H9 (cell line): ENCODE results near the gene ALKAL2. TPM values are rescaled to one million over a fixed set of nuclear protein-coding genes. Genes with fewer than 3 reads are reported as not detected.

Experiments
- DNase-seq: peaks from one replicate; pipeline ENCODE4 v3.0.0-alpha.2; 2017
- H2AFZ ChIP-seq: one replicate; pipeline ENCODE4 v1.6.1; 2013; ENCODE audit warnings: mild to moderate bottlenecking, low read length, control low read depth, moderate library complexity
- H2AK5ac ChIP-seq: 2 replicates; pipeline ENCODE4 v1.6.1; 2013; ENCODE audit warnings: low read length, control low read depth, mixed read lengths; ENCODE audit not compliant: insufficient read length
- H2BK120ac ChIP-seq: one replicate; pipeline ENCODE4 v1.6.1; 2013; ENCODE audit warnings: low read depth, mild to moderate bottlenecking, low read length, control low read depth, inconsistent platforms; ENCODE audit not compliant: poor library complexity, severe bottlenecking
- H2BK12ac ChIP-seq: 2 replicates; pipeline ENCODE4 v1.6.1; 2013; ENCODE audit warnings: low read length, control low read depth, mixed read lengths, low read depth; ENCODE audit not compliant: insufficient read length
- H2BK15ac ChIP-seq: 2 replicates; pipeline ENCODE4 v1.6.1; 2013; ENCODE audit warnings: low read depth, low read length, control low read depth
- H2BK20ac ChIP-seq: one replicate; pipeline ENCODE4 v1.6.1; 2013; ENCODE audit warnings: low read depth, mild to moderate bottlenecking, low read length, control low read depth, inconsistent platforms; ENCODE audit not compliant: poor library complexity, severe bottlenecking
- H2BK5ac ChIP-seq: 2 replicates; pipeline ENCODE4 v1.6.1; 2013; ENCODE audit warnings: low read length, control low read depth, mixed read lengths; ENCODE audit not compliant: insufficient read length
- H3K14ac ChIP-seq: 2 replicates; pipeline ENCODE4 v1.6.1; 2013; ENCODE audit warnings: low read length, control low read depth; ENCODE audit not compliant: insufficient read depth
- H3K18ac ChIP-seq: 2 replicates; pipeline ENCODE4 v1.6.1; 2013; ENCODE audit warnings: low read depth, mild to moderate bottlenecking, mixed read lengths, low read length, control low read depth; ENCODE audit not compliant: insufficient read length
- H3K23ac ChIP-seq: 2 replicates; pipeline ENCODE4 v1.6.1; 2013; ENCODE audit warnings: low read length, control low read depth, mixed read lengths, low read depth; ENCODE audit not compliant: insufficient read length
- H3K23me2 ChIP-seq: 2 replicates; pipeline ENCODE4 v1.6.1; 2013; ENCODE audit warnings: low read depth, mild to moderate bottlenecking, mixed read lengths, low read length, control low read depth; ENCODE audit not compliant: insufficient read length, poor library complexity, severe bottlenecking
- H3K27ac ChIP-seq: 2 replicates; pipeline ENCODE4 v1.5.1; 2013; ENCODE audit warnings: low read length, control low read depth, mixed read lengths, low read depth; ENCODE audit not compliant: insufficient read length
- H3K27me3 ChIP-seq: 2 replicates; pipeline ENCODE4 v1.6.1; 2013; ENCODE audit warnings: low read length, control low read depth, inconsistent platforms; ENCODE audit not compliant: insufficient read depth
- H3K4ac ChIP-seq: 2 replicates; pipeline ENCODE4 v1.6.1; 2013; ENCODE audit warnings: low read depth, mild to moderate bottlenecking, control low read depth, inconsistent platforms, low read length, moderate library complexity
- H3K4me1 ChIP-seq: 2 replicates; pipeline ENCODE4 v1.6.1; 2013; ENCODE audit warnings: low read length, control low read depth, inconsistent platforms; ENCODE audit not compliant: insufficient read depth
- H3K4me2 ChIP-seq: 2 replicates; pipeline ENCODE4 v1.6.1; 2013; ENCODE audit warnings: low read length, control low read depth, mixed read lengths; ENCODE audit not compliant: insufficient read length, insufficient read depth
- H3K56ac ChIP-seq: 2 replicates; pipeline ENCODE4 v1.6.1; 2013; ENCODE audit warnings: low read depth, mild to moderate bottlenecking, mixed read lengths, low read length, control low read depth; ENCODE audit not compliant: insufficient read length
- H3K79me1 ChIP-seq: 2 replicates; pipeline ENCODE4 v1.6.1; 2013; ENCODE audit warnings: low read depth, mild to moderate bottlenecking, moderate library complexity, low read length, control low read depth, inconsistent platforms; ENCODE audit not compliant: insufficient read depth, poor library complexity, severe bottlenecking
- H3K79me2 ChIP-seq: 2 replicates; pipeline ENCODE4 v1.6.1; 2013; ENCODE audit warnings: low read length, control low read depth, inconsistent platforms; ENCODE audit not compliant: insufficient read depth
- H3K9ac ChIP-seq: 2 replicates; pipeline ENCODE4 v1.6.1; 2013; ENCODE audit warnings: low read length, control low read depth, mixed read lengths; ENCODE audit not compliant: insufficient read length; ENCODE audit errors: extremely low read depth
- H3K9me3 ChIP-seq: one replicate; pipeline ENCODE4 v1.6.1; 2013; ENCODE audit warnings: low read depth, low read length, inconsistent platforms; ENCODE audit not compliant: control insufficient read depth
- H3T11ph ChIP-seq: one replicate; pipeline ENCODE4 v1.6.1; 2013; ENCODE audit warnings: mild to moderate bottlenecking, low read length, control low read depth, inconsistent platforms
- H4K20me1 ChIP-seq: one replicate; pipeline ENCODE4 v1.6.1; 2013; ENCODE audit not compliant: control insufficient read depth, insufficient read length, insufficient read depth
- H4K5ac ChIP-seq: 2 replicates; pipeline ENCODE4 v1.6.1; 2013; ENCODE audit warnings: low read depth, mild to moderate bottlenecking, mixed read lengths, low read length, control low read depth; ENCODE audit not compliant: insufficient read length
- H4K8ac ChIP-seq: replicated peaks from 2 replicates; pipeline ENCODE4 v1.6.1; 2013; ENCODE audit warnings: low read length, control low read depth, mixed read lengths, low read depth; ENCODE audit not compliant: insufficient read length
- H4K91ac ChIP-seq: 2 replicates; pipeline ENCODE4 v1.6.1; 2013; ENCODE audit warnings: low read depth, mild to moderate bottlenecking, moderate library complexity, mixed read lengths, low read length, control low read depth; ENCODE audit not compliant: insufficient read length
- H3K27ac Mint-ChIP-seq, 3 experiments: 2 replicates in 2 of 3; 3 replicates in 1 of 3; pipeline ENCODE4 v1.8.0; 2020 to 2021; ENCODE audit warnings: mixed read lengths in 3 of 3, mild to moderate bottlenecking in 1 of 3, moderate library complexity in 1 of 3
- H3K27me3 Mint-ChIP-seq: 2 replicates; pipeline ENCODE4 v1.8.0; 2021; ENCODE audit warnings: low read depth, mild to moderate bottlenecking, moderate library complexity, mixed read lengths
- H3K36me3 Mint-ChIP-seq, 3 experiments: 2 replicates in 2 of 3; 3 replicates in 1 of 3; pipeline ENCODE4 v1.8.0; 2020 to 2021; ENCODE audit warnings: low read depth in 3 of 3, mixed read lengths in 3 of 3; ENCODE audit not compliant: insufficient read depth in 1 of 3
- H3K4me1 Mint-ChIP-seq, 2 experiments: 2 replicates each; pipeline ENCODE4 v1.8.0; 2020; ENCODE audit warnings: mixed read lengths in 2 of 2
- H3K4me3 Mint-ChIP-seq, 2 experiments: 2 replicates in 1 of 2; 3 replicates in 1 of 2; pipeline ENCODE4 v1.8.0; 2020 to 2021; ENCODE audit warnings: mild to moderate bottlenecking in 2 of 2, mixed read lengths in 2 of 2, moderate library complexity in 1 of 2
- H3K9me3 Mint-ChIP-seq, 2 experiments: 2 replicates in 1 of 2; 3 replicates in 1 of 2; pipeline ENCODE4 v1.8.0; 2020; ENCODE audit warnings: mild to moderate bottlenecking in 2 of 2, mixed read lengths in 2 of 2, moderate library complexity in 1 of 2
- CTCF ChIP-seq: fragments of 200-600 bp; sonication (generic); conservative IDR thresholded peaks from 3 replicates; pipeline ENCODE4 v1.8.0; 2021; ENCODE audit warnings: antibody characterized with exemption, mild to moderate bottlenecking
- WGBS: extraction: QIAGEN DNeasy Blood & Tissue Kit; methylation state at CpG from one replicate; pipeline ENCODE4 v1.1.7; 2013; ENCODE audit warnings: missing lambda C conversion rate, low lambda C conversion rate, mixed read lengths; ENCODE audit not compliant: insufficient read length; ENCODE audit errors: extremely low coverage; 5-methylcytosine and 5-hydroxymethylcytosine counted together
- total RNA-seq: library from RNA; stranded (reverse); gene quantifications from 2 replicates; pipeline ENCODE4 v1.2.1, GENCODE V29; 2021

The ALKAL2 gene
- total RNA-seq, 1 experiment from 2014 or later, result 0.48 TPM

- no peak overlapping the region for H3K4ac ChIP-seq
- H3K4me1 Mint-ChIP-seq, result peaks cover 3 to 13% of the 10 kb centered on the region in 2 experiments
- no peak overlapping the region for H3T11ph ChIP-seq
- no peak overlapping the region for H2BK12ac ChIP-seq
- H2BK15ac ChIP-seq, result no peak overlapping the region
- no peak overlapping the region for H4K8ac ChIP-seq
- no peak overlapping the region for H4K91ac ChIP-seq
- no peak overlapping the region for H3K9ac ChIP-seq
- H3K27ac Mint-ChIP-seq, result peak overlapping the region in 1 of 3 experiments; percentile 72; a peak in 2 of 7 replicates
- no peak overlapping the region for H4K5ac ChIP-seq
- no peaks in the 10 kb centered on the region for H3K23me2 ChIP-seq
- no peaks in the 10 kb centered on the region for H4K20me1 ChIP-seq
- no peak for TF ChIP-seq CTCF
- no peak overlapping the region for H2BK20ac ChIP-seq
- no peaks in the 10 kb centered on the region for H3K4me1 ChIP-seq
- no peaks in the 10 kb centered on the region for H3K27me3 ChIP-seq
- no peak overlapping the region for H3K14ac ChIP-seq
- H3K27ac ChIP-seq, result no peak overlapping the region
- H3K4me2 ChIP-seq, result no peak overlapping the region
- no peaks in the 10 kb centered on the region; the same call in 1 of the 2 replicates for H3K27me3 Mint-ChIP-seq
- H2BK120ac ChIP-seq, result no peak overlapping the region
- peaks cover 0 to 2% of the 10 kb centered on the region in 2 experiments; a peak in 2 of 5 replicates for H3K9me3 Mint-ChIP-seq
- H3K36me3 Mint-ChIP-seq, result peaks cover 23 to 30% (median 26%) of the 10 kb centered on the region in 3 experiments
- H3K79me2 ChIP-seq, result no peaks in the 10 kb centered on the region
- H2BK5ac ChIP-seq, result no peak overlapping the region
- no peak overlapping the region for H3K23ac ChIP-seq
- WGBS, result no CpG with 5 or more reads among the region's 5 CpGs
- no peak overlapping the region for H2AK5ac ChIP-seq
- no peak overlapping the region for H3K4me3 Mint-ChIP-seq
- no peak overlapping the region for H3K18ac ChIP-seq
- H2AFZ ChIP-seq, result no peak overlapping the region
- no peaks in the 10 kb centered on the region for H3K9me3 ChIP-seq
- no peak overlapping the region for H3K56ac ChIP-seq
- DNase-seq, result no peak
- H3K79me1 ChIP-seq, result no peaks in the 10 kb centered on the region
Observed at GRCh38 chr2:238869-239268, 49.0 kb downstream of the ALKAL2 start.
